ENCODE data around the gene KRT82. TPM values are rescaled to one million over a fixed set of nuclear protein-coding genes. Genes with fewer than 3 reads are reported as not detected.

KRT82 gene
- total and polyA plus RNA-seq, 4 donors: not detected

GRCh38 chr12:52418576-52419110 lies 12.5 kb upstream of the KRT82 start:
- Histone ChIP-seq H3K27ac (ENCODE audit: low read depth in 1 of 2, low read length in 2 of 2) (no peak overlapping the region), H3K9ac (ENCODE audit: low read depth in 1 of 2, low read length in 2 of 2) (no peak overlapping the region), H3K36me3 (ENCODE audit: control insufficient read depth in 4 of 4, insufficient read depth in 3 of 4, low read depth in 1 of 4, low read length in 3 of 4) (no peaks in the 10 kb centered on the region), H3K4me3 (ENCODE audit: low read depth in 1 of 3, low read length in 3 of 3) (no peak overlapping the region), H3K9me3 (ENCODE audit: control insufficient read depth in 4 of 4, low read length in 3 of 4) (no peaks in the 10 kb centered on the region), H3K4me1 (ENCODE audit: control insufficient read depth in 4 of 4, insufficient read depth in 4 of 4, low read length in 3 of 4) (no peaks in the 10 kb centered on the region), H3K27me3 (ENCODE audit: control insufficient read depth in 4 of 4, insufficient read depth in 4 of 4, low read length in 3 of 4) (peaks cover 0 to 5% (median 0%) of the 10 kb centered on the region in 4 donors)
- TF ChIP-seq RAD21 (IDR thresholded peaks at IDR 0.05) (no peak), EGR1 (IDR thresholded peaks at IDR 0.05; ENCODE audit: low read depth in 2 of 2) (no peak), SP1 (IDR thresholded peaks at IDR 0.05) (no peak), HNF4A (conservative IDR thresholded peaks at IDR 0.05) (no peak), GABPA (IDR thresholded peaks at IDR 0.05 in 1 of 2, conservative IDR thresholded peaks at IDR 0.05 in 1 of 2) (no peak), RXRA (IDR thresholded peaks at IDR 0.05) (no peak), REST (IDR thresholded peaks at IDR 0.05) (no peak), TAF1 (conservative IDR thresholded peaks at IDR 0.05) (no peak), ATF3 (IDR thresholded peaks at IDR 0.05) (no peak), JUND (IDR thresholded peaks at IDR 0.05) (no peak)
- DNase-seq (ENCODE audit: low spot score): no peak
- WGBS: 89% methylated on average over 4 of the region's 4 CpGs

- Histone ChIP-seq H3K9me3 (ENCODE audit: control insufficient read depth in 4 of 4, low read length in 3 of 4) (no peaks in the 10 kb centered on the region), H3K27me3 (ENCODE audit: control insufficient read depth in 4 of 4, insufficient read depth in 4 of 4, low read length in 3 of 4) (peaks cover 0 to 5% (median 0%) of the 10 kb centered on the region in 4 donors), H3K27ac (ENCODE audit: low read depth in 1 of 2, low read length in 2 of 2) (no peak overlapping the region), H3K9ac (ENCODE audit: low read depth in 1 of 2, low read length in 2 of 2) (no peak overlapping the region), H3K4me1 (ENCODE audit: control insufficient read depth in 4 of 4, insufficient read depth in 4 of 4, low read length in 3 of 4) (no peaks in the 10 kb centered on the region), H3K4me3 (ENCODE audit: low read depth in 1 of 3, low read length in 3 of 3) (no peak overlapping the region), H3K36me3 (ENCODE audit: control insufficient read depth in 4 of 4, insufficient read depth in 3 of 4, low read depth in 1 of 4, low read length in 3 of 4) (no peaks in the 10 kb centered on the region)
- WGBS: 89% methylated on average over 2 of the region's 2 CpGs
- DNase-seq (ENCODE audit: low spot score): no peak
- no peak for TF ChIP-seq RAD21 (IDR thresholded peaks at IDR 0.05)
- no peak for TF ChIP-seq EGR1 (IDR thresholded peaks at IDR 0.05; ENCODE audit: low read depth in 2 of 2)
- no peak for TF ChIP-seq ZBTB33 (IDR thresholded peaks at IDR 0.05)
Observed at GRCh38 chr12:52417740-52418139, 11.6 kb upstream of the KRT82 start.

GRCh38 chr12:52416795-52417194 lies 10.7 kb upstream of the KRT82 start:
- H3K27me3 ChIP-seq (ENCODE audit: control insufficient read depth in 4 of 4, insufficient read depth in 4 of 4, low read length in 3 of 4): peaks cover 0 to 4% (median 0%) of the 10 kb centered on the region in 4 donors
- TF ChIP-seq YY1 (IDR thresholded peaks at IDR 0.05): no peak
- no peak for TF ChIP-seq TAF1 (conservative IDR thresholded peaks at IDR 0.05)
- TF ChIP-seq MAX (IDR thresholded peaks at IDR 0.05): no peak
- TF ChIP-seq HNF4A (conservative IDR thresholded peaks at IDR 0.05): no peak
- no peak for TF ChIP-seq JUND (IDR thresholded peaks at IDR 0.05)
- TF ChIP-seq ZBTB33 (IDR thresholded peaks at IDR 0.05): no peak
- TF ChIP-seq FOXA2 (IDR thresholded peaks at IDR 0.05): no peak
- no peak for TF ChIP-seq FOXA1 (IDR thresholded peaks at IDR 0.05)
- TF ChIP-seq GABPA (IDR thresholded peaks at IDR 0.05 in 1 of 2, conservative IDR thresholded peaks at IDR 0.05 in 1 of 2): no peak
- TF ChIP-seq ATF3 (IDR thresholded peaks at IDR 0.05): no peak
- no peak for TF ChIP-seq CTCF (IDR thresholded peaks at IDR 0.05; ENCODE audit: low read depth, low read length, missing input control)

More at GRCh38 chr12:52416795-52417194, 10.7 kb upstream of the KRT82 start:
- no peaks in the 10 kb centered on the region for H3K4me1 ChIP-seq (ENCODE audit: control insufficient read depth in 4 of 4, insufficient read depth in 4 of 4, low read length in 3 of 4)
- no peak for DNase-seq (ENCODE audit: low spot score)
- no peak overlapping the region for H3K27ac ChIP-seq (ENCODE audit: low read depth in 1 of 2, low read length in 2 of 2)
- no peak overlapping the region for H3K4me3 ChIP-seq (ENCODE audit: low read depth in 1 of 3, low read length in 3 of 3)
- WGBS: 75% methylated on average over 1 of the region's 1 CpG
- no peak overlapping the region for H3K9ac ChIP-seq (ENCODE audit: low read depth in 1 of 2, low read length in 2 of 2)
- no peaks in the 10 kb centered on the region for H3K36me3 ChIP-seq (ENCODE audit: control insufficient read depth in 4 of 4, insufficient read depth in 3 of 4, low read depth in 1 of 4, low read length in 3 of 4)
- no peaks in the 10 kb centered on the region for H3K9me3 ChIP-seq (ENCODE audit: control insufficient read depth in 4 of 4, low read length in 3 of 4)

Measured in liver (tissue), 9 donors.